Posterior cingulate gyrus (tissue), 11 donors: Measurements from ENCODE around the gene SPHK2.

ENCODE experiments used
- DNase-seq, 10 donors: peaks; one replicate each; pipeline versions ENCODE4 v3.0.0 to v3.0.0-alpha.2; 2020 to 2021; ENCODE audit warnings: mixed read lengths in 3 of 10
- intact Hi-C: fragments of 100-400 bp; cut with DNase I; formaldehyde crosslinking; loops from one replicate; pipeline ENCODE4 v1.15.1; 2023

Gene SPHK2

GRCh38 chr19:48603001-48603400 is 16.3 kb upstream of the SPHK2 start:
- intact Hi-C loops: no loop called here
- no peak for DNase-seq

- peak in 1 of 10 donors; percentile 81 for DNase-seq
- intact Hi-C loops: no loop called here
Measured at GRCh38 chr19:48603449-48603848, 15.9 kb upstream of the SPHK2 start.

- intact Hi-C loops: no loop called here
- no peak for DNase-seq
Measured at GRCh38 chr19:48603850-48604249, 15.5 kb upstream of the SPHK2 start.

GRCh38 chr19:48606463-48607358 is 12.6 kb upstream of the SPHK2 start, which contains the start of gene SPACA4:
TSS of gene SPACA4 (plus strand) at chr19:48606742. CDS start at chr19:48606979, 237 bp downstream.
- intact Hi-C loops: no loop called here
- DNase-seq: no peak

- no peak for DNase-seq
- intact Hi-C loops: no loop called here
Measured at GRCh38 chr19:48607359-48607755, 11.9 kb upstream of the SPHK2 start.

GRCh38 chr19:48608798-48609263 is 10.5 kb upstream of the SPHK2 start:
- intact Hi-C loops: no loop called here
- peak in 4 of 10 donors; percentile 42 to 90 (median 70) for DNase-seq

GRCh38 chr19:48609571-48610108 is 9.7 kb upstream of the SPHK2 start:
- no peak for DNase-seq
- intact Hi-C loops: no loop called here

- no peak for DNase-seq
- intact Hi-C loops: no loop called here
Measured at GRCh38 chr19:48611872-48612271, 7.4 kb upstream of the SPHK2 start.

DNA sequence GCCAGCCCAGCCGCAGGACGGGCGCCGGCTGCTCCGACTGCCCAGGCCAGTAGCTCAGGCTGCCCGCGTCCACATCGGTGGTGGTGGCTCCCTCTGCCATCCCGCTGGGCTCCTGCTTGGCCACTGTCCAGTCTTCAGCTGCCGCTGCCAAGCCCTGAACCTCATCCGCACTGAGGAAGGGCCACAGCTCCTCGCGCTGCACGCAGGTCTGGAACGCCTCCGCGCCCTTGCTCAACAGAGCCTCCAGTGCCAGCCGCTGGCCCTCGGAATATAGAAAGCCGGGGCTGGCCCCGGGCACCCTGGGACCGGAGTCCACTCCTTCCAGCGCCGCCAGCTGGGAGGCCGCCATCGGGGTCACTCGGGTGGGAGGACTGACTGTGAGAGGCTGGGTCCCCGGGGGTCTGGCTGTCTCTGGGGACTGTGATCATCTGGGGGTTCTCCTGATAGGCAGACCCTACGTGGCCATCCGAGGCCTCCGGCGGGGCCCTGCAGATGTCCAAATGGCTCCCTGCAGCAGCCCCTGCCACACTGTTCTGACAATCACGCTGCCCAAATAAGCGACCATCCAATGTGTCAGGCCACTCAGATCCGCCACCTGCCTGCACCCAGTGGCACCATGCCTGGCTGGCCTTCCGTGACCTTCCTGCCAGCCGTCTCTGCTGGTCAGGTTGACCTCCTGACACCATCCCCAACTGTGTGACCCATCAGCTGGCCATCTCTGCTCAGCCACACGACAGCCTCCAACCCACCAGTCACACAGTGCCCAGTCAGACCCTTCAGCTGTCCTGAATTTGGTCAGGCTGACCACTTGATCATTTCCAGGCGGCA is 6.1 kb upstream of the SPHK2 start:
- intact Hi-C loops: no loop called here
- DNase-seq: peak in 9 of 10 donors; percentile 23 to 94 (median 60)

GRCh38 chr19:48613852-48614435 is 5.4 kb upstream of the SPHK2 start:
- DNase-seq: no peak
- intact Hi-C loops: no loop called here

DNA sequence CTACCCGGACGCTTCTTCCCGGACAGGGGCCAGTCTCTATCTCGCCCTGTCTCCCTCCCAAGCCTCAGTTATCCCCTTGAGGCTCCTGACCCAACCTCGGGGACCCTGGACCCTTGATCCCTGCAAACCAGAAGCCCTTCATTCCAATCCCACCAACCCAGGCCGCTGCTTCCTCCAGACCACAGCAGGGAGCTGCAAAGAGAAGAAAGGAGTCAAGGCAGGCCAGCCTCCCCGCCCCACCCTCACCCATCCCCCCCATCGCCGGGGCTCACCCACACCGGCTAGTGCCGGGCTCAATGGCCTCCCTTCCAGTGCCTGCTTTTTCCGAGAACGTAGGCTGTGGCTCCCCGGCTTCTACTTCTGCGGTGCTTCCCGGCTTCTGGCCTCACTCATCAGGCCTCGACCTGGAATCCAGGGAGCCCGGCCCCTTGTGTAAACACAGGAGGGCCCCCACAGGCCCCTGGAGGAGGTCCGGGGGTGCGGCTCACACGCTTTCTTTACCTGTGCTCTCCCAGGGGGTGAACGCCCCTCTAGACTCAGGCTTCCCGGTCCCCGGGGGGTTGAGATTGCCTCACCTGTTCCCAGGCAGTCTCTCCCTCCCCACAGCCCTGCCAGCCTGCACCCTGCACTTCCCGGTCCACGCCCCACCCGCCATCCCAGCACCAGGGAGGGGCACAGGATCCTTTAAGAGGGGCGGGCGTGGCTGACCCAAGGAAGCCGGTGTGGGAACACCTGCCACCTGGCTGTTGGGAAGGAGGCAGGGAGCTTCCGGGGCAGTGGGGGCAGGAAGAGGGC is 4.7 kb upstream of the SPHK2 start, which contains the start of gene FAM83E:
TSS of gene FAM83E (minus strand) at position 641 of the 795 bp plus-strand sequence. CDS start 1,704 bp downstream, outside the sequence.
- peak in 1 of 10 donors; percentile 85 for DNase-seq
- intact Hi-C loops: no loop called here

DNA sequence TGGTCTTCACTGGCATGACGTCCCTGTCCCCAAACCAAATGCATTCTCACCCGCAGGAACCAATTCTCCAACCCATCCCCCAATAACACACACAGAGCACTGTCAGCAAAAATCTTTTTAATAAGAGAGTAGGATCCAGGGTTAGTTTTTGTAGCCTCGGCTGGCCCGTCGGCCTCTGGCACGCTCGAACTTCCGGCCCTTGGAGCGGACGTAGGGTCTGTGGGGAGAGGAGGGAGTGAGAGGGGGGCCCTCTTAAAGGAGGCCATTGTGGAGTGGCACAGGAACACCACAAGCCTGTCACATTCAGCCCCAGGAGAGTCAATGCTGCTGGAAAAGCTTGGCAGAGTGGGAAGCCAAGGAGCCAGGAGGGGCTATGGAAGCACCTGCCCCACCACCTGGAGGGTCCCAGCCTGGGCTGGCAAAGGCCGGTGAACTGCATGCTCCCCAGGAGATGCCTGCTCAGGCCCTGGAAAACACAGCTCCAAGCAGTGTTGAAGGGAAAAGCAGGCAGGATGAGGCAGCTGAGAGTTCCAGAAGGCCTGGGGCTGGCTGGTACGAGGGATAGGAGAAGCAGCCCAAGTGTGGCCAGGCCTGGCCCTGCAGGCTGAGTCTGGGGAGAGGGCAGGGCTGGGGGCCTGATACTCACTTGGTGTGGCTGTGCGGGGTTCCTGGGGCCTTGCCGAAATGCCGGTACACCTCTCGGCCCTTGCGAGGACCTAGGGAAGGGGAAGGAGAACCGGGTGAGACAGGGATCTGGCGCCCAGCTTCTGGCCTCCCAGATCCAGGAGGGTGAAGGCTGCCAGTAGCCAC is 3.9 kb upstream of the SPHK2 start:
- intact Hi-C loops: no loop called here
- DNase-seq: no peak

- intact Hi-C loops: no loop called here
- DNase-seq: no peak
Measured at GRCh38 chr19:48616041-48616436, 3.3 kb upstream of the SPHK2 start.

DNA sequence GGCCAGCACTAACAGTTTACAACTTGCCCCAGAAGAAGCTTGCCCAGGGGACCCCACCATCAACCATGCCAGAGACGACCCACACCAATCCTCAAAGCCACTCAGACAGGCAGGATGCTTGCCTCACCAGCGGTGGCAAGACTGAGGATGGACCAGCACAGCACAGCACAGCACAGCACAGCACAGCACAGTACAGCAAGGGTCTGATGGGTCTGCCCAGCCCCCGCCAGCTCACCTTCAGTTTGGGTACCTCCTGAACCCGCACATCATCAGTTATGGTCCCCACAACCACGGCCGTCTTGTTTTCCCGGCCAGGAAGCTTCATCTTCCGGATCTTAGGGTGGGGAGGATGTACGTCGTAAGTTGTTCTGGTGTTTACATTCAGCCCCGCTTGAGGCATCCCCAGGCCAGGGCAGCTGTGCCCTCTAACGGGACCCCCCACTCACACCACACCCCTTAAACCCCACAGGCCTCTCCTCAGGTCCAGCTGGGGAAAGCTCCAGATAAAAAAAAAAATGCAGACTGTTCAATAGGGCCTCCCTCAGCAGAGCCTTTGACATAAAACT is 2.7 kb upstream of the SPHK2 start:
- intact Hi-C loops: no loop called here
- no peak for DNase-seq

GRCh38 chr19:48617146-48617937 is 2.0 kb upstream of the SPHK2 start:
- intact Hi-C loops: no loop called here
- DNase-seq: no peak

DNA sequence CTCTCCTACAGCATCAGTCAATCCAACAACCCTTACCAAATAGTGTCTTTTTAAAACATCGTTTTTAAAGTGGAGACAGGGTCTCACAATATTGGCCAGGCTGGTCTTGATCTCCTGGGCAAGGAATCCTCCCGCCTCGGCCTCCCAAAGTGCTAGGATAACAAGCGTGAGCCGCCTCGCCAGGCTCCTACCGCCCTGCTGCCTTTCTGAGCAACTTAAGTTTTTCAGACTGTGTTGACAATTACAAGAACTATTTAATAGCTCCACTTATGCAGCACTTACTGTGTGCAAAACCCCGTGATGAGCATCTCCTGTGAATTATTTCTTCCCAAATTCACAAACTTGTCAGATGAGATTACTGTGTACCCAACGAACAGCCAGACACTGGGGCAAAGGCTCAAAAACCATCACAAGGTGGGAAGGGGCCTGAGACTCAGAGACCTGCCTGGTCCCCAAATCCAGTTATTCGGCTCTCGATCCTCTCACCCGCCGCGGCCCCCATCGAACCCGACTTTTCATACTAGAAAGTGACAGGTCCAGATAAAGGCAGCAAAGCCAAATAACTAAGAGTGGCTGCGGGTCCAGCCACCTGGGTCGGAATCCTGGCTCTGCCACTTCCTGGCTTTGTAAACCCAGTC is 909 bp upstream of the SPHK2 start:
- intact Hi-C loops: no loop called here
- DNase-seq: peak in 1 of 10 donors; percentile 86
